ENCODE measurements around the gene REELD1.

The REELD1 gene

DNA sequence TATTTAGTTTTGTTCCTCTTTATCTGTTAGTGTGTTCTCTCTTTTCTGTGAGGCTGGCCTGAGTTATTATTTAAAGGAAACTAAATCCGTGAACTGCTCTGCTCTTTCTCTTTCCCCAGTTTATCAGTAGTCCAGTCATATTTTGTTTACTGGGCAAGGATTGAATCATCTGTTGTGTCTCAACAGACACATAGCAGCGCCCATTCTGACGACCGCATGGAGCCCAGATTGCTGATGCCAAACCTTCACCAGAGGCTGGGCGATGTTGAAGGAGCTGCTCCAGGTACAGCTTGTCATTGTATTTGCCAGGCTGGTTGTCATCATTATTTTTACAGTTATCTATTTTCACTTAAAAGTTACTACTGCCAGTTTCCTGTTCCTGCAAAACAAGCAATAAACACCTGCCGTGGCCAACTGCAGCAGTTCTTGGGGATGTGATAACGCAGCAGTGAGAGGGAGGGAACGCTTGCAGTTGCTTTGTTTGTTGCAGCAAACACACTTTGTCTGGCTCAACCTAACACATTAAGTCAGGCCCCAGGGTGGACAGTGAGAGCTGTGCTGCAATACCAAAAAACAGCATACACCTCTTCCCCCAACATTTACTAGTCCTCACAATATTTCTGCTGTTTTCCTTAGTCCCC is 10.1 kb downstream of the REELD1 start:
- no peak overlapping the region for H3K4me3 ChIP-seq (ENCODE audit: low read depth, low read length)

DNA sequence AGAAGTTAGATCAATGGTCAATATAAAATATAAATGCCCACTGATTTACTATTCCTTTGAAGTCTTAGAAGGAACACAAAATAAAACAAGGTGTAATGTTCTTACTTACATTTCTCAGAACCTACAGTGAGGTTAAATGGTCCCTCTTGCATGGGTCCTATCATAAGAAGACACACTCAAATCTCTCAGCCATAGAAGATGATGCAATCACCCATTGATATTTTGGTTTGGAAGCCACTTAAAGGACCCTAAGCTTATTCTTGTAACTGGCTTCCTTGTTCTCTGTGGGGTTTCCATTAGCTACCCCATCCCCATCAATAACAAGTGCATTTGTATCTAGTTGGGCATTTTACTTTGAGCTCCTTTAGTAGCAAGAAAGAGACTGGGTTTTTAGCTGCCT is 15.1 kb downstream of the REELD1 start:
- H3K4me3 ChIP-seq (ENCODE audit: low read depth, low read length): no peak overlapping the region

GRCh38 chr4:146232131-146232722 is 17.9 kb downstream of the REELD1 start:
- no peak overlapping the region for H3K4me3 ChIP-seq (ENCODE audit: low read depth, low read length)

GRCh38 chr4:146235654-146236177 is 21.4 kb downstream of the REELD1 start:
- H3K4me3 ChIP-seq (ENCODE audit: low read depth, low read length): no peak overlapping the region

GRCh38 chr4:146236216-146236615 is 21.9 kb downstream of the REELD1 start:
- no peak overlapping the region for H3K4me3 ChIP-seq (ENCODE audit: low read depth, low read length)

DNA sequence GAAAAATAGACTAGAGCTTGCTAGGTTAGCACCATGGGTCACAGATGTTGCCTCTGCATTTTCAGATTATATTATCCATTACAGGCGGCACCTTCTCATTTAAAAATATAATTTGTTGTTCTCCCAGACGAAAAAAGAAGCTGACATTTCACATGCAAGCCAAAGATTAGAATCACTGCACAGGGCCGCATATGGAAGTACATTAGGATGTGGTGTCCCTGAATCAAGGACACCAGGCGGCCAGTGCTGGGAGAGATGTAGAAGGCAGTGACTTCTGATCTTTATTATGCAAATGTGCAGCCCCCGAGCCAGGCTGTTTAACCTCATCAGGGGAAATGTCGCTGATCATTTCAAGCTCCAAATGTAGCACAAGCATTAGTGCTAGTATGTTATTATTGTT is 22.8 kb downstream of the REELD1 start:
- no peak overlapping the region for H3K4me3 ChIP-seq (ENCODE audit: low read depth, low read length)

DNA sequence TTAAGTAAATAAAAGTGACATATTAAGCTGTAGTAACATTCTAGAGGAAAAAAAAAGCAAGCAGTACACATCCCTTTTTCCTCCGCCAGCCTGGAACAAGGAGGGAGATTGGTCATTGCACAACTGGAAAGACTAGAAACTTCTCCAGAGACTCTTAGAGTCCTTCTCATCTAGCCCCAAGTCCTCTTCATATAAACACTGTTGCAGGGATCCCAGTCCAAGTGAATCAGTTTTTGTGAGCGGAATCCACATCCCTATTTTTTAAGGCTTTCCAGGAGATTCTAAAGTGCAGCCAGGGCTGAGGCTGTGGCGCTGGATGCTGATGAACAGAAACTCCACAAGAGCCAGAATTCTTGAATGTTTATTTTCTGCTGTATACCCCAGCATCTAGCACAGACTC is 23.8 kb downstream of the REELD1 start:
- H3K4me3 ChIP-seq (ENCODE audit: low read depth, low read length): no peak overlapping the region

DNA sequence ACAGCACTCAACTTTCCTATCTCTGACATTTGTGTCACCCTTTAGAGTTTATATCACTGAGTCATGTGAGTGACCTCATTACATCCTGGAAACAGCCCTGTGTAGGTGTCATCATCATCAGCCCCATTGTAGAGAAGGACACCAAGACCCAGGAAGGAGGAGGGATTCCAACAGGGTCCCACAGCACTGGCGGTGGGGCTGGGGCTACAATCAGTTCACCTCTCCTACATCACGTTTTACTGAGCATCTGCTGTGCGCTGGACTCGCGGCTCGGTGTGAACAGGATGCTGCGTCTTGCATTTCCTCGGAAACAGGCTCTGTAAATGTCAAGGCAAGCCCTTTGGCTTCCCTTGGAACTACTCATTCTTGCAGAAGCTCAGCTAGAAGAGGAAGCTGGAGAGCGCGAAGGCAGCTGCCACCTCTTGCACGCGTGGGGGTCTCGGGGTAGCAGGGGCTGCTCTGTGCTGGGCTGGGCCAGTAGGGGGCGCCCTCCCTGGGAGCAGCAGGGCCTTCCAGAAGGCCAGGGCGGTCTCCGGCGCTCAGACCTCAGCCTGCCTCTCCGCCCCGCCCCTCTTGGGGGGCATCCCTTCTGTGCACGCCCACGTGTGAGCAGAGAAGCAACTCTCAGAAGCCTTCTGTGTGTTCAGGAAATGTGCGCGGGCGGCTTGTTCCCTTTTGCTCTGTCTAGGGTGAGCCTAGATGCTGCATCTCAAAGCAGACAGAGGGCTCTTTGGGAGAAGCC is 29.0 kb downstream of the REELD1 start:
- no peak overlapping the region for H3K4me3 ChIP-seq (ENCODE audit: low read depth, low read length)

DNA sequence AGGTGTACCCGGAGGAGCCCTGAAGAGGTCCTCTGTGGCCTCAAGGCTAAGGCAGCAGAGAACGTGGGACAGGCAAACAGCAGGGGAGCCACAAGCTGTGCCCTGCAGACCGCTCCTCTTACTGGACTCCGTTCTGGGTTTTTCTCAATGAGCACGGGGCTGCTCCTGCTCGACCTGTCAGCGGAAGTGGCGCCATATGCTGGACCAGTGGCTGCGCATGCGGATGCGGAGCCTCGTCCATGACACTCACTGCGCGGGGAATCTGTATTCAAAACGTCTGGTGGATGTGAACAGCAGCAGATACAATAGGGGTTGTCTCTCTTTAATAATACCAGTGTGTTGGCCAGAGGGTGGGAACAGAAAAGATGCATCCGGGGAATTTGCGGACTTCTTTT is 29.5 kb downstream of the REELD1 start:
- no peak overlapping the region for H3K4me3 ChIP-seq (ENCODE audit: low read depth, low read length)

- no peak overlapping the region for H3K4me3 ChIP-seq (ENCODE audit: low read depth, low read length)
These were observed 30.2 kb downstream of the REELD1 start for GRCh38 chr4:146244496-146244895.

DNA sequence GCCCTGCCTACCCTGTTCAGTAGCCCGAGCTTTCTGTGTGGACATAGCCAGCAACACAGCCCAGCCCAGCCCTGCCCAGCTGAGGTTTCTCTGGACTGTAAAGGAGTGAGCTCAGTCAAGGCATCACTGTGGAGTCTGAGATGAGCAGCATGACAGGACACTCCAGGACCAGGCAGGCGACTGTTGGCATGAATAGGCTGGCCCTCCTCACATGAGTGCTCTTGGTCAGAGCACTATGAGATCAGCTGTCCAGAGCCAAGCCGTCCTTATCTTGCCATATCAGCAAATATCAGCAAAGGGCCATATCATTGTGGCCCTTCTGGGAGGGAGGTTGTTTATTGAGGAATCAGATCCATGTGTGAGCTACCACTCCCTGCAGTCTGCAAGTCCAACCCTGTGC is 30.9 kb downstream of the REELD1 start:
- no peak overlapping the region for H3K4me3 ChIP-seq (ENCODE audit: low read depth, low read length)

GRCh38 chr4:146245850-146246249 is 31.5 kb downstream of the REELD1 start:
- H3K4me3 ChIP-seq (ENCODE audit: low read depth, low read length): no peak overlapping the region

DNA sequence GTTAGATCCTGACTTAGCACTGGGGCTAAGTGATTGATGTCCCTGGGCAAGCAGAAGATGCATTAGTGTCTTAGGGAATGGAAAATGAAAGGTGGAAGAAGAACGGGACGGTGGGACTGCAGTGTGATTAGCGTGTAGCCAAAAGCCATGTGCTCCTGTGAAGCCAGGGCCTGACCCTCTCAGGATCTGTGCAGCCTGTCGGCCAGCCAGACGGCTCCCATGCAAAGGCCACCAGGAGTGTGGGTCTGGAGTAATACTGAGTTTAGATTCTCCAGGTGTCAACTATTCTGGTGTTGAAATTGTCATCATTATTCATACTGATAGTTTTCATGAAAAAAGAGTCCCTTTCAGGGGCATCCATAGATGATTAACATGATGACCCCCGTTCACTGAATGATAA is 32.0 kb downstream of the REELD1 start:
- no peak overlapping the region for H3K4me3 ChIP-seq (ENCODE audit: low read depth, low read length)

- H3K4me3 ChIP-seq (ENCODE audit: low read depth, low read length): no peak overlapping the region
These were observed 33.0 kb downstream of the REELD1 start for GRCh38 chr4:146247356-146247755.

- H3K4me3 ChIP-seq (ENCODE audit: low read depth, low read length): no peak overlapping the region
These were observed 38.8 kb downstream of the REELD1 start for GRCh38 chr4:146252969-146253611.

DNA sequence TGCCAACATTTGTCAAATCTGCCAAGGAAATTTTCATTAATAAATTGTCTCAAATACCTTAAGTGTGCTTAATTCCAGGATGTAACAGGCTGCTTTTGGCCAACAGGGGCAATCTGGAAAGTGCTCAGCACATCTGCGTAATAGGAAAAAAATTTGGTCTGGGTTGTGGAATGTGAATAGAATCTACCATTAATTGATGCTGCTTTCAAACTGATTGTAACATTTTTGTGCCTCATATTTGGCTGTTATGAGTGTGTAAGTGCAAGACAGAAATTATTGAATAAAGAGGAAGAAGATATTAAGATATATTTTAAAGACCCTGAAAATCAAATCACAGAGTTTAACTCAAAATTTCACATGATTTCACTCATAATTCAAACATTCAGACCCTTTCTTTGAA is 41.1 kb downstream of the REELD1 start:
- H3K4me3 ChIP-seq (ENCODE audit: low read depth, low read length): no peak overlapping the region

GRCh38 chr4:146255874-146256273 is 41.5 kb downstream of the REELD1 start:
- no peak overlapping the region for H3K4me3 ChIP-seq (ENCODE audit: low read depth, low read length)

DNA sequence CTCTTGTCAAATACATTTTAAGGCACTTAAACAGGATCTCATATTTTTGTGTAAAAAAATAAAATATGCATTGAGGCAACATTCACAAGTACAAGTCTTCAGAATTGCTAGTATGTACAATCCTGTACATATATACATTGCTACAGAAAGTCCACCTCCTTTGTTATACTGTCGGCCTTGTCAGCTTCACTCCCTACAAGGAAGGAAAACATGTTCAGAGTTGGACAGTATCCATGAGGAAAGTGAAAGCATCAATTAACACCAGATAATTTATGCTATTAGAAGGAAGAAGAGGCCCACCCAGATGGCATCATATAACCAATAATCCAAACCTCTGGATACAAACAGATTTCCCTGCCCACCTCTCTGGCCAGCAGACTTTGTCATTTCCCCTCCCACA is 42.0 kb downstream of the REELD1 start:
- no peak overlapping the region for H3K4me3 ChIP-seq (ENCODE audit: low read depth, low read length)

- no peak overlapping the region for H3K4me3 ChIP-seq (ENCODE audit: low read depth, low read length)
These were observed 43.2 kb downstream of the REELD1 start for GRCh38 chr4:146257511-146257910.

DNA sequence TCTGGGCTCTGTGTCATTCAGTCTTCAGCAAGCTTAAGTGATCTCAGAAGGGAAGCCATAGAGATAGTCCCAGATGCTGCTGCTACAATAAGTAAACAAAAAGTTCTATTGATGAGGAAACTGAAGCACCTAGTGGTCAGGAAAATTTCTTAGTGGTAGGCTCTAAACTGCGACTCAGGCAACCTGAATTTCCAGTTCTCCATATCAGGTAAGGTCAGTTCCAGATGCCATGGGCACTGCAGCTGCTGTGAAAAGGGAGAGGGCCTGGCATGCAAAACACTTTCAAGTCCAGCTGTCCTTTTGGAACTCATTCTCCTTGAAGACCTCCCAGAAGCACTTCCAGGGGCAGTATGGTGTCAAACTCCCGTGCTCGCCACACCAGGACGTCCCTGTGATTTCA is 46.2 kb downstream of the REELD1 start:
- no peak overlapping the region for H3K4me3 ChIP-seq (ENCODE audit: low read depth, low read length)

- no peak overlapping the region for H3K4me3 ChIP-seq (ENCODE audit: low read depth, low read length)
These were observed 46.7 kb downstream of the REELD1 start for GRCh38 chr4:146261041-146261440.

DNA sequence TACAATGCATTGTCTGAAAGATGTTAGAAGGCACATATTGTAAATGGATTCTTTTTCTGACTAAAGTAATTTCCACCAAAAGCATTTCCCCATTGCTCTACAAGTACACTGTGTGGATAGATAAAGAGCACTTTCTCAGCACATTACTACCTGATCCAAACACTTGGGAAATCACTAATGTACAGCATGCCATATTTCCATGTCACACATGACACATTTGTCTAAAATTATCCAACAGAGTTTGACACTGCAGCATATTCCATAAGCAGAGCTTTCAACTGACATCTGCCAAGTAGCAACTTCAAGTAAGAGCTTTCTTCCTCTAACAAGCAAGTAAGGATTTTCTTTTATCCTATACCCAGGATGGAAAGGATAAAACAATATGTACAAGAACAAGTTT is 49.5 kb downstream of the REELD1 start:
- H3K4me3 ChIP-seq (ENCODE audit: low read depth, low read length): no peak overlapping the region

Data from iPS-11a (cell line).